ENCODE results near the gene EFCAB13. TPM values are rescaled to one million over a fixed set of nuclear protein-coding genes. Genes with fewer than 3 reads are reported as not detected.

Gene EFCAB13
- 1.2 and 2.7 TPM in 2 replicates for total RNA-seq (2014; rRNA removed)
- percentile 46 among the genes with signal in this experiment for Bru-seq, nascent RNA
- BruChase-seq, experiment 1, labeled RNA remaining after a 6-hour chase, result percentile 52 among the genes with signal in this experiment
- percentile 55 among the genes with signal in this experiment for BruChase-seq, experiment 2, labeled RNA remaining after a 2-hour chase
- long read RNA-seq, partial matches to known transcripts, result 1 of 9 reads
- long read RNA-seq, other reads (novel, unspliced or antisense), result 8 of 9 reads

GRCh38 chr17:47323382-47324223 lies at the start of gene EFCAB13:
Gene EFCAB13 (plus strand): TSS chr17:47323955. CDS start chr17:47328354, 4,399 bp downstream.
- intact Hi-C loops (cut with micrococcal nuclease), result loop anchor here (5.0 kb wide), 1 partner anchor 289 kb away; no protein-coding TSS in a partner anchor
- peak within 1 kb of the TSS; percentile 100 for H2AFZ ChIP-seq (ENCODE audit: low read length)
- no peaks in the 10 kb centered on the region for H3K36me3 ChIP-seq (ENCODE audit: low read depth, low read length)
- ChIA-PET POLR2A (ENCODE audit: unreplicated experiment) (interaction anchor here (0.6 kb wide), 3 partner anchors 28 to 147 kb away, joined by 3 to 4 read pairs (median 4); no protein-coding TSS in a partner anchor), CTCF (interaction anchor here (0.6 kb wide), 1 partner anchor 293 kb away, joined by 3 read pairs; no protein-coding TSS in a partner anchor)
- peak within 1 kb of the TSS; percentile 81 for H3K9ac ChIP-seq (ENCODE audit: low read length)
- H3K27ac ChIP-seq (ENCODE audit: low read length), result peak within 1 kb of the TSS; percentile 36
- peak; percentile 94 for ATAC-seq
- no peaks in the 10 kb centered on the region for H4K20me1 ChIP-seq (ENCODE audit: low read length)
- H3K4me3 ChIP-seq (ENCODE audit: low read length), result peak within 1 kb of the TSS; percentile 94
- no peaks in the 10 kb centered on the region for H3F3A ChIP-seq (ENCODE audit: low read length, unreplicated experiment)
- TSS peak; percentile 53 for BruUV-seq (replicated peaks)
- no peaks in the 10 kb centered on the region for H3K27me3 ChIP-seq (ENCODE audit: low read length)
- H3K4me2 ChIP-seq (ENCODE audit: low read length), result peak within 1 kb of the TSS; percentile 100
- H3K9me2 ChIP-seq (replicated peaks; ENCODE audit: low read length), result no peaks in the 10 kb centered on the region
- no peaks in the 10 kb centered on the region for H3K79me2 ChIP-seq (ENCODE audit: low read length)
- peak; percentile 95 for DNase-seq
- TF ChIP-seq, protein P1, sequence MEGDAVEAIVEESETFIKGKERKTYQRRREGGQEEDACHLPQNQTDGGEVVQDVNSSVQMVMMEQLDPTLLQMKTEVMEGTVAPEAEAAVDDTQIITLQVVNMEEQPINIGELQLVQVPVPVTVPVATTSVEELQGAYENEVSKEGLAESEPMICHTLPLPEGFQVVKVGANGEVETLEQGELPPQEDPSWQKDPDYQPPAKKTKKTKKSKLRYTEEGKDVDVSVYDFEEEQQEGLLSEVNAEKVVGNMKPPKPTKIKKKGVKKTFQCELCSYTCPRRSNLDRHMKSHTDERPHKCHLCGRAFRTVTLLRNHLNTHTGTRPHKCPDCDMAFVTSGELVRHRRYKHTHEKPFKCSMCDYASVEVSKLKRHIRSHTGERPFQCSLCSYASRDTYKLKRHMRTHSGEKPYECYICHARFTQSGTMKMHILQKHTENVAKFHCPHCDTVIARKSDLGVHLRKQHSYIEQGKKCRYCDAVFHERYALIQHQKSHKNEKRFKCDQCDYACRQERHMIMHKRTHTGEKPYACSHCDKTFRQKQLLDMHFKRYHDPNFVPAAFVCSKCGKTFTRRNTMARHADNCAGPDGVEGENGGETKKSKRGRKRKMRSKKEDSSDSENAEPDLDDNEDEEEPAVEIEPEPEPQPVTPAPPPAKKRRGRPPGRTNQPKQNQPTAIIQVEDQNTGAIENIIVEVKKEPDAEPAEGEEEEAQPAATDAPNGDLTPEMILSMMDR (conservative IDR thresholded peaks at IDR 0.05; ENCODE audit: low read depth, low read length), result peak; percentile 51
- TF ChIP-seq EZH2 (IDR thresholded peaks at IDR 0.05; ENCODE audit: low read length, unreplicated experiment), result no peak
- H3K4me1 ChIP-seq (ENCODE audit: insufficient read depth, low read length), result peaks cover 14% of the 10 kb centered on the region
- 0 out of 2 replicates have a peak, but pooled peaks cover 5% of the 10 kb centered on the region for H3K9me3 ChIP-seq (ENCODE audit: low read length)

DNA sequence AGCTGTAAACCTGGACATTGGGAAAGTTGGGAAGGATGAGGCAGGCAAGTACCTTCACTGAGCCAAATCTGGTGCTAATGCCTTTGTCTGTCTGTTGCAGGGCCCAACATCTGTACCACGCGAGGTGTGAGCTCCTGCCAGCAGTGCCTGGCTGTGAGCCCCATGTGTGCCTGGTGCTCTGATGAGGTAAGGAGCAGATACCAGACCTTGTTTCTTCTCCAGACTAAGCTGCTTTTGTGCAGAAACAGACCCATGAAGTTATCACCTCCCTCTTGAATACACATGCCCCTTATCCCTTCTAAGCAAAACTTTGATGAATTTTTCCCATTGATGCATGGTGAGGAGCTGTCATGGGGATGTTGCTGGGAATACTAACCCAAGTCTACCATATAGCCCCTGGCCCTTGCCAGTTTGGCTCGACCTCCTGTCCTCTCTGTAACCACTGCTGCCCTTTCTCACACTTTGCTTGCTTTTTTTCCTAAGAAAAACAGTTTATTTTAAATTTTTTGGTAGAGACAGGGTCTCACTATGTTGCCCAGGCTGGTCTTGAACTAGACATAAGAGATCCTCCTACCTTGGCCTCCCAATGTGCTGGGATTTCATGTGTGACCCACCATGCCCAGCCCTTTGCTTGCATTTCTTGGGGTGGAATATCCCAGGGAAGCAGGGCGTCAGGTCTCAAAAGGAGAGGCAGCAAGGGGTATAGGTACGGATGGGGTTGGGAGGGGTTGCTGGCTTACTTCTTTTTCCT lies 49.3 kb upstream of the EFCAB13 start:
- DNase-seq (no peak), ATAC-seq (no peak)
- ChIA-PET CTCF (no interaction called here), POLR2A (ENCODE audit: unreplicated experiment) (no interaction called here)
- Histone ChIP-seq H3F3A (ENCODE audit: low read length, unreplicated experiment) (no peaks in the 10 kb centered on the region), H3K79me2 (ENCODE audit: low read length) (no peaks in the 10 kb centered on the region), H3K4me1 (ENCODE audit: insufficient read depth, low read length) (peaks cover 35% of the 10 kb centered on the region), H3K9ac (ENCODE audit: low read length) (no peak overlapping the region), H2AFZ (ENCODE audit: low read length) (no peak overlapping the region), H3K9me2 (replicated peaks; ENCODE audit: low read length) (no peaks in the 10 kb centered on the region), H3K4me2 (ENCODE audit: low read length) (0 out of 2 replicates have a peak overlapping the region, but pooled peaks have one; percentile 26), H3K36me3 (ENCODE audit: low read depth, low read length) (no peaks in the 10 kb centered on the region), H3K27ac (ENCODE audit: low read length) (no peak overlapping the region), H3K27me3 (ENCODE audit: low read length) (no peaks in the 10 kb centered on the region), H3K4me3 (ENCODE audit: low read length) (no peak overlapping the region), H3K9me3 (ENCODE audit: low read length) (no peaks in the 10 kb centered on the region), H4K20me1 (ENCODE audit: low read length) (no peaks in the 10 kb centered on the region)
- BruUV-seq (replicated peaks), result no TSS peak
- TF ChIP-seq EZH2phosphoT487 (IDR thresholded peaks at IDR 0.05; ENCODE audit: borderline replicate concordance, low read length) (no peak), EZH2 (IDR thresholded peaks at IDR 0.05; ENCODE audit: low read length, unreplicated experiment) (no peak)
- TF ChIP-seq, protein P1 (conservative IDR thresholded peaks at IDR 0.05; ENCODE audit: low read depth, low read length), result no peak
- intact Hi-C loops (cut with micrococcal nuclease), result no loop called here
